Neural cell (in vitro differentiated cells): ENCODE results near the gene ATF2. TPM values are rescaled to one million over a fixed set of nuclear protein-coding genes. Genes with fewer than 3 reads are reported as not detected.

Experiments
- H2AFZ ChIP-seq: fragments of 200-600, 300-800 bp; sonication (generic), shearing (Covaris generic); 2 replicates; pipeline ENCODE4 v1.6.0; 2014; ENCODE audit warnings: low read depth, mild to moderate bottlenecking, antibody characterized with exemption, low read length, moderate library complexity
- H3F3A ChIP-seq: fragments of 200-600 bp; shearing (Covaris generic); 2 replicates; pipeline ENCODE4 v1.6.1; 2016; ENCODE audit warnings: mild to moderate bottlenecking, moderate library complexity, mixed read lengths, antibody characterized with exemption, low read length; ENCODE audit not compliant: insufficient read depth, poor library complexity, severe bottlenecking
- H3K27ac ChIP-seq: fragments of 200-600, 300-800 bp; sonication (generic), shearing (Covaris generic); 2 replicates; pipeline ENCODE4 v1.5.1; 2014; ENCODE audit warnings: mild to moderate bottlenecking, low read length, moderate library complexity
- H3K27me3 ChIP-seq: fragments of 300-800, 200-600 bp; sonication (generic), shearing (Covaris generic); 2 replicates; pipeline ENCODE4 v1.6.0; 2014; ENCODE audit warnings: mild to moderate bottlenecking, low read depth, low read length, moderate library complexity; ENCODE audit not compliant: insufficient read depth
- H3K36me3 ChIP-seq: fragments of 300-800, 200-600 bp; sonication (generic), shearing (Covaris generic); 2 replicates; pipeline ENCODE4 v1.5.1; 2014; ENCODE audit warnings: mild to moderate bottlenecking, antibody characterized with exemption, low read length, moderate library complexity; ENCODE audit not compliant: insufficient read depth
- H3K4me2 ChIP-seq: fragments of 300-800, 200-600 bp; sonication (generic), shearing (Covaris generic); 2 replicates; pipeline ENCODE4 v1.6.0; 2014; ENCODE audit warnings: mild to moderate bottlenecking, low read length
- H3K4me3 ChIP-seq: fragments of 300-800, 200-600 bp; sonication (generic), shearing (Covaris generic); 2 replicates; pipeline ENCODE4 v1.5.1; 2014; ENCODE audit warnings: mild to moderate bottlenecking, low read length, moderate library complexity
- H3K79me2 ChIP-seq: fragments of 200-600 bp; shearing (Covaris generic); replicated peaks from 2 replicates; pipeline ENCODE4 v1.6.0; 2014; ENCODE audit warnings: mild to moderate bottlenecking, low read length, moderate library complexity; ENCODE audit not compliant: insufficient read depth
- H3K9ac ChIP-seq: fragments of 300-800, 200-600 bp; sonication (generic), shearing (Covaris generic); 2 replicates; pipeline ENCODE4 v1.6.1; 2016; ENCODE audit warnings: mild to moderate bottlenecking, low read length, mixed read lengths
- H3K9me2 ChIP-seq: fragments of 200-600 bp; shearing (Covaris generic); 2 replicates; pipeline ENCODE4 v1.6.1; 2016; ENCODE audit warnings: mild to moderate bottlenecking, low read length, mixed read lengths; ENCODE audit not compliant: insufficient read depth
- H3K9me3 ChIP-seq: fragments of 200-600, 300-800 bp; sonication (generic), shearing (Covaris generic); 2 replicates; pipeline ENCODE4 v1.6.1; 2016; ENCODE audit warnings: mild to moderate bottlenecking, mixed run types, low read length, moderate library complexity, mixed read lengths
- H4K20me1 ChIP-seq: fragments of 200-600 bp; shearing (Covaris generic); 2 replicates; pipeline ENCODE4 v1.6.1; 2016; ENCODE audit warnings: mild to moderate bottlenecking, mixed run types; ENCODE audit not compliant: insufficient read depth
- EP300 ChIP-seq: fragments of 450-650 bp; conservative IDR thresholded peaks from 2 replicates; pipeline ENCODE4 v1.6.1; 2014; ENCODE audit warnings: antibody characterized with exemption, mild to moderate bottlenecking, moderate library complexity; ENCODE audit not compliant: poor library complexity, severe bottlenecking
- EZH2 ChIP-seq: fragments of 200-600, 300-800 bp; shearing (Covaris generic), sonication (generic); IDR thresholded peaks from 2 replicates; pipeline ENCODE4 v1.6.1; 2014; ENCODE audit warnings: antibody characterized with exemption, low read length, borderline replicate concordance, mild to moderate bottlenecking; ENCODE audit not compliant: insufficient read depth, poor library complexity, severe bottlenecking
- MXI1 ChIP-seq: fragments of 450-650 bp; conservative IDR thresholded peaks from 2 replicates; pipeline ENCODE4 v1.6.1; 2014; ENCODE audit warnings: antibody characterized with exemption, mild to moderate bottlenecking; ENCODE audit not compliant: poor library complexity, severe bottlenecking
- POLR2AphosphoS5 ChIP-seq: IDR thresholded peaks from 2 replicates; pipeline ENCODE4 v1.6.1; 2012
- RAD21 ChIP-seq: fragments of 450-650 bp; conservative IDR thresholded peaks from 2 replicates; pipeline ENCODE4 v1.6.1; 2014; ENCODE audit warnings: antibody characterized with exemption, mild to moderate bottlenecking, moderate library complexity
- SMC3 ChIP-seq: fragments of 450-650 bp; conservative IDR thresholded peaks from 2 replicates; pipeline ENCODE4 v1.6.1; 2014; ENCODE audit warnings: antibody characterized with exemption, mild to moderate bottlenecking, moderate library complexity; ENCODE audit not compliant: poor library complexity
- TAF1 ChIP-seq: IDR thresholded peaks from 2 replicates; pipeline ENCODE4 v1.6.1; 2012; ENCODE audit warnings: low read depth
- polyA plus RNA-seq: library from polyadenylated mRNA; depleted of rRNA; stranded (reverse); fragments of >200 nt; gene quantifications from 2 replicates; pipeline ENCODE4 v1.2.3, GENCODE V29; 2014
- TF ChIP-seq, protein P1 (sequence below): fragments of 450-650 bp; IDR thresholded peaks from 2 replicates; pipeline ENCODE4 v1.5.1; 2014; ENCODE audit warnings: antibody characterized with exemption, mild to moderate bottlenecking, moderate library complexity; ENCODE audit not compliant: poor library complexity, severe bottlenecking
- TF ChIP-seq, protein P2 (sequence below): IDR thresholded peaks from 2 replicates; pipeline ENCODE4 v1.6.1; 2012; ENCODE audit warnings: borderline replicate concordance

Gene ATF2
- polyA plus RNA-seq, 1 donor from 2014 or later: 93.4 TPM

DNA sequence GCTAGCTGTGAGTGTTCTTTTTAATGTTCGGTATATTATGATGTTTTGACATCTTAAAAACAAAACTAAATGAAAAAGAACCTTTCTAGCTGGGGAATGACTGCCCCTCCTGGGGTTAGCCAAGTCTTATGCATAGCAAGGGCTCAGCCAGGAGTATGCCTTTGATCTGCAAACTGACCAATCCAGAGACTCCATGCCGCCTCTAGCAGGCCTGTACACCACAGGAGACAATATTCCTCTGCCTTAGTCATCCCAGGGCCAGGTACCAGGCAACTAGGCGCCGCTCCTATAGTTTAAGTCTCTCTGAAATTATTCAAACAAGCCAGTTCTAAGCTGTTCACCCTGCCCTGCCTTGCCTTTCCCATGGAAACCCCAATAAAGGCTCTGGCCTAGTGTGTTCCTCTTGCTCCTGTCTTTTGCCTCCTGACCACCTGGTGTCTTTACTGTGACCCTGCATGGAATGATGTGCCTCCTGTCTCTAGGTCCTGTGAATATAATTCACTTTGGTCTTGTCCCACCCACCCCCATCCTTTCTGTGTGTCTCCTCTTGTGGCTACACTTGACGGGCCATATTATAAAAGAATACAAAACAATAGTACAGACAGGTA, 110.8 kb downstream of the ATF2 start:
- H3K9me2 ChIP-seq: no peaks in the 10 kb centered on the region
- H3K4me3 ChIP-seq: no peak overlapping the region
- H3K27me3 ChIP-seq: no peaks in the 10 kb centered on the region
- no peak overlapping the region for H2AFZ ChIP-seq
- H3K36me3 ChIP-seq: no peaks in the 10 kb centered on the region
- H3K9me3 ChIP-seq: no peaks in the 10 kb centered on the region
- H3K4me2 ChIP-seq: no peak overlapping the region
- H3F3A ChIP-seq: no peaks in the 10 kb centered on the region
- H3K79me2 ChIP-seq: no peaks in the 10 kb centered on the region
- no peak overlapping the region for H3K9ac ChIP-seq
- no peak overlapping the region for H3K27ac ChIP-seq
- H4K20me1 ChIP-seq: no peaks in the 10 kb centered on the region
- TF ChIP-seq EP300 (no peak), SMC3 (no peak), EZH2 (no peak)
- TF ChIP-seq, protein P1, sequence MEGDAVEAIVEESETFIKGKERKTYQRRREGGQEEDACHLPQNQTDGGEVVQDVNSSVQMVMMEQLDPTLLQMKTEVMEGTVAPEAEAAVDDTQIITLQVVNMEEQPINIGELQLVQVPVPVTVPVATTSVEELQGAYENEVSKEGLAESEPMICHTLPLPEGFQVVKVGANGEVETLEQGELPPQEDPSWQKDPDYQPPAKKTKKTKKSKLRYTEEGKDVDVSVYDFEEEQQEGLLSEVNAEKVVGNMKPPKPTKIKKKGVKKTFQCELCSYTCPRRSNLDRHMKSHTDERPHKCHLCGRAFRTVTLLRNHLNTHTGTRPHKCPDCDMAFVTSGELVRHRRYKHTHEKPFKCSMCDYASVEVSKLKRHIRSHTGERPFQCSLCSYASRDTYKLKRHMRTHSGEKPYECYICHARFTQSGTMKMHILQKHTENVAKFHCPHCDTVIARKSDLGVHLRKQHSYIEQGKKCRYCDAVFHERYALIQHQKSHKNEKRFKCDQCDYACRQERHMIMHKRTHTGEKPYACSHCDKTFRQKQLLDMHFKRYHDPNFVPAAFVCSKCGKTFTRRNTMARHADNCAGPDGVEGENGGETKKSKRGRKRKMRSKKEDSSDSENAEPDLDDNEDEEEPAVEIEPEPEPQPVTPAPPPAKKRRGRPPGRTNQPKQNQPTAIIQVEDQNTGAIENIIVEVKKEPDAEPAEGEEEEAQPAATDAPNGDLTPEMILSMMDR: no peak
- TF ChIP-seq, protein P2, sequence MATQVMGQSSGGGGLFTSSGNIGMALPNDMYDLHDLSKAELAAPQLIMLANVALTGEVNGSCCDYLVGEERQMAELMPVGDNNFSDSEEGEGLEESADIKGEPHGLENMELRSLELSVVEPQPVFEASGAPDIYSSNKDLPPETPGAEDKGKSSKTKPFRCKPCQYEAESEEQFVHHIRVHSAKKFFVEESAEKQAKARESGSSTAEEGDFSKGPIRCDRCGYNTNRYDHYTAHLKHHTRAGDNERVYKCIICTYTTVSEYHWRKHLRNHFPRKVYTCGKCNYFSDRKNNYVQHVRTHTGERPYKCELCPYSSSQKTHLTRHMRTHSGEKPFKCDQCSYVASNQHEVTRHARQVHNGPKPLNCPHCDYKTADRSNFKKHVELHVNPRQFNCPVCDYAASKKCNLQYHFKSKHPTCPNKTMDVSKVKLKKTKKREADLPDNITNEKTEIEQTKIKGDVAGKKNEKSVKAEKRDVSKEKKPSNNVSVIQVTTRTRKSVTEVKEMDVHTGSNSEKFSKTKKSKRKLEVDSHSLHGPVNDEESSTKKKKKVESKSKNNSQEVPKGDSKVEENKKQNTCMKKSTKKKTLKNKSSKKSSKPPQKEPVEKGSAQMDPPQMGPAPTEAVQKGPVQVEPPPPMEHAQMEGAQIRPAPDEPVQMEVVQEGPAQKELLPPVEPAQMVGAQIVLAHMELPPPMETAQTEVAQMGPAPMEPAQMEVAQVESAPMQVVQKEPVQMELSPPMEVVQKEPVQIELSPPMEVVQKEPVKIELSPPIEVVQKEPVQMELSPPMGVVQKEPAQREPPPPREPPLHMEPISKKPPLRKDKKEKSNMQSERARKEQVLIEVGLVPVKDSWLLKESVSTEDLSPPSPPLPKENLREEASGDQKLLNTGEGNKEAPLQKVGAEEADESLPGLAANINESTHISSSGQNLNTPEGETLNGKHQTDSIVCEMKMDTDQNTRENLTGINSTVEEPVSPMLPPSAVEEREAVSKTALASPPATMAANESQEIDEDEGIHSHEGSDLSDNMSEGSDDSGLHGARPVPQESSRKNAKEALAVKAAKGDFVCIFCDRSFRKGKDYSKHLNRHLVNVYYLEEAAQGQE: no peak

DNA sequence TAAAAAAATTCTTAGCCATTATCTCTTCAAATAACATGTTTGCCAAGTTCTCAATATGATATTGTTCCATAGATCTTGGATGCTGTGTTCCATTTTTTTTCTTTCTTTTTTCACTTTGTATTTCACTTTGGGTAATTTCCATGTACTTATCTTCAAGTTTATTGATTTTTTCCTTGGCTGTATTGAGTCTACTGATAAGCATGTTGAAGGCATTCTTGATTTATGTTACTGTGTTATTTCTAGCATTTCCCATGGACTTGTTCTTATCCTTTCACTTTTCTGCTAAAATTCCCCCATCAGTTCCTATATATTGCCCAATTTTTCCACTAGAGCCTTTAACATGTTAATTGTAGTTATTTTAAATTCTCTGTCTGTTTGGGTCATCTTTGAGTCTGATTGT, 112.0 kb downstream of the ATF2 start:
- Histone ChIP-seq H3K9me2 (no peaks in the 10 kb centered on the region), H3K9ac (no peak overlapping the region), H3K4me3 (no peak overlapping the region), H3K27ac (no peak overlapping the region), H3K4me2 (no peak overlapping the region), H4K20me1 (no peaks in the 10 kb centered on the region), H2AFZ (no peak overlapping the region), H3K9me3 (no peaks in the 10 kb centered on the region), H3K79me2 (no peaks in the 10 kb centered on the region), H3F3A (no peaks in the 10 kb centered on the region), H3K36me3 (no peaks in the 10 kb centered on the region), H3K27me3 (no peaks in the 10 kb centered on the region)
- TF ChIP-seq POLR2AphosphoS5 (no peak), EP300 (no peak), TAF1 (no peak), RAD21 (no peak), MXI1 (no peak), SMC3 (no peak), EZH2 (no peak)
- TF ChIP-seq, protein P2: no peak
- TF ChIP-seq, protein P1: no peak
